WTC11 (cell line): ENCODE results near the gene GREM1.

ENCODE experiments used
- CTCF ChIP-seq: fragments of 200-600 bp; IDR thresholded peaks from 2 replicates; pipeline ENCODE4 v1.8.0; 2022; ENCODE audit warnings: antibody characterized with exemption
- E2F1 ChIP-seq: sonication (generic); formaldehyde crosslinking; IDR thresholded peaks from 2 replicates; pipeline ENCODE4 v1.8.0; 2022; ENCODE audit warnings: mild to moderate bottlenecking, missing genetic modification reagents

- no peak for TF ChIP-seq CTCF
- no peak for TF ChIP-seq E2F1 (CRISPR knock-in tag)
Measured at GRCh38 chr15:32722136-32722535, 4.3 kb downstream of the GREM1 start.
